ENCODE results near the gene BAHCC1.

Gene BAHCC1

DNA sequence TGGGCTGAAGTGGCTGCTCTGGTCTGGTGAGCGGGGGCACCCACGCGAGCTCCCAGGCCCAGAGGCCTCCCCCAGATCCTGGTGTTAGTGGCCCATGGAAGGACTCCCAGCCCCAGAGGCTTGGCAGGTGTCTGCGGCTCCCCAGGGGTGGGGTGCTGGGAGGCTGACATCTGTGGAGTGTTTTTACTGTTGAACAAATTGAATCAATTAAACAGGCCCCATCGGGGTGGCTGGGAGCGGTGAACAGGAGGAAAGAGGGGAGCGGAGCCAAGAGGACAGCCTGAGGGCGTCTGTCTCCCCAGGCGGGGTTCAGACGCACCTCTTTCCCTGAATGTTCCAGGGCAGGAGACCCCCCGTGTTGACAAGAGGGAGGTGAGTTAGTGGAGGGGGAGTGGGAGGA lies 87.4 kb downstream of the BAHCC1 start:
- no peak for DNase-seq

DNA sequence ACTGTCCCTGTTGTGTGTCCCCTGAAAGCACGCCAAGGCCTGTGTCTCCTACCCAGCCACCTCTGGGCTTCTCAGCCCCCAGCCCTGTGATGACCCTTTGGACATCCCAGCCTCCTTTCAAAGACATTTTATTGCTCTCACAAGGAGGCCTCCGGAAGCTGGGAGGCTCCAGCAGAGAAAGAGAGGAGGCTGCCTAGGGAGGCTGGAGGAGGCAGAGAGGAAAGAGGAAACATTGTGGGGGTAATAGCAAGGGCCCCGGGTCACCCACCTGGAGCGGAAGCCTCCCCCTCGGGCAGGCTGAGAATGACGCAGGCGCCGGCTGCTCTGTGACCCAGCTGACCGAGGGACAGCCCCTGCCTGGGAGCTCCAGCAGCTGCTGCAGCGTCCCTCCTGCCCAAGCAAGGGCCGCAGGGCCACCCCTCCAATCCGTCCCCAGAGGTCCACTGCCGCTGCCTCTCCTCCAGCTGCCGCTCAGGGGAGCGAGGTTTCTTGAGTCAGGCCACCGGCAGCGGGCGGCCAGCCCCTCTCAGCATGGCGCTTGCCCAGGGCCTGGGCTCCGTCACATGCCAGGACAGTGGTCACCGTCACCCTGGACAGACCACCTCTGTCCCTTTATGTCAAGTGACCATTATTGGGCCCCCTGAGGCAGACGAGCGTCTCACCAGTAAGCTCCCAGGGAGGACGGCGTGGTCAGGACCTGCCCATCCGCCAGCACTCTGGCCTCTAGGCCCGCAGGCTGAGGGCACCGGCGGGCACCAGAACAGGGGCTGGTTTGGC lies 88.0 kb downstream of the BAHCC1 start:
- DNase-seq = no peak

DNA sequence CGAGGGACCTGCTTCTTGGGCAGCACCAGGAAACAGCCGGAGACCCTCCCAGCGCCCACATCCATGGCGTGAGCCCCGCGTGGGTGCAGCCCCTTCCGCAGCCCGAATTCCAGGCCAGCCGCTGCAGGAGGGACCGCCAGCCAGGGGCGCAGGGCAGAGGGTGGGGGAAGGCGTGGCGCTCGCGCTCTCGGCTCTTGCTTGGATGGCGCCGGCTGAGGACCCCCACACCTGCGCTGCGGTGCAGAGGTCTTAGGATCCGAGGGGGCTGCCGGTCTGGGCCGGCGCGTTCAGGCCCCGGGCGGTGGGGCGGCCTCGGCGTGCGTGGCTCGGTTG lies 88.6 kb downstream of the BAHCC1 start:
- no peak for DNase-seq

DNA sequence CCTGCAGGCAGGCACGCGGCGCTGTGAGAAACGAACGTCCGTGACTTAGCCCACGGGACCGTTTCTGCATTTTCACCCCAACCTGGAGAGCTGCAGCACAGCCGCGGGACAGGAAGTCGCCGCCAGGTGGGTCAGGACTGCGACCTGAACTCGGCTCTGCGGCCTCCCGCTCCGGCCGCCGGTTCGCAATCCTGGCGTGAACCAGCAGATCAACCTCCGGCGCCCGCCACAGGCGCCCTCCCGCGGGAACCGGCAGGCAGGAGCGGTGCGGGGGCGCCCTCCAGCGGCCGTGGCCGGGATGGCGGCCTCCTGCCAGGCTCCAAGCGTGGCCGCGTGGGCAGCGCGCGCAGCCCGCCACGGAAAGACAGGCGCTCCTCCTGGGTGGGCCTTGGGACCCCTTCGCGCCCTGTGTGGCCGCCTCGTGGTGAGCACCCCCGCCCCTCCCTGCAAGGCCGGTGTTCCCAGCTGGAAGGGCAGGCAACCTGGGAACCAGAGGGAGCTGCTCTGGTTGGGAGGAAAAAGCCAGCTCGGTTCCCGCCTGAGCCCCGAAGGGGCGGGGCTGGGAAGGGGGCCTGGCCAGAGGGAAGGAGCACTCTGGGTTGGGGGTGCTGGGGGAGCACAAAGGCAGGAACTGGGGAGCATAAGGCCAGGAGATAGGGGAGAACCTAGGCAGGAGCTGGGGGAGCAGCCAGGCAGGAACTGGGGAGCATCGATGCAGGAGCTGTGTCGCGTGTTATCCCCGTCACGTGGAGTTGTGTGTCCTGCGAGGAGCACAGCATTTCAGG lies 89.1 kb downstream of the BAHCC1 start:
- peak; percentile 88 to 90 for DNase-seq

DNA sequence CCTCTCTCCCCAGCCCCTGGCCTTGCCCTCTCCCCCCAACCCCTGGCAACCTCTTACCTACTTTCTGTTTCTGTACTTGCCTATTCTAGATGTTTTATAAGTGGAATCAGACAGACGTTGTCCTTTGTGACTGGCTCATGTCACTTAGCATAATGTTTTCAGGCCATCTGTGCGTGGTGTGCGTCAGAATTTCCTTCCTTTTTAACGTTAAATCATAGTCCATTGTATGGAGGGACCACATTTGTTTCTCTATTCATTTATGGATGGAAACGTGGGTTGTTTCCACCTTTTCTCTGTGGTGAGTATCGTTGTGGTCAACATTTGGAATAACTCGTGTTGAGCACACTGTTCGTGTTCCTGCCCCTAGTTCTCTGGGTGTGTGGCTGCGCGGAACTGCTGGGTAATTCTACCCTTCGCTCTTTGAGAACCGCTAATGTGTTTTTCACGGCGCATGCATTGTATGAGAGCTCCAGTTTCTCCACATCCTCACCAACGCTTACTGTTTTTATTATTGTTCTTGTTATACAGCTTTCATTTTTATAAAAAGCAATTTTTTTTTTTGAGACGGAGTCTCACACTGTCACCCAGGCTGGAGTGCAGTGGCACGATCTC lies 91.0 kb downstream of the BAHCC1 start:
- DNase-seq = no peak

DNA sequence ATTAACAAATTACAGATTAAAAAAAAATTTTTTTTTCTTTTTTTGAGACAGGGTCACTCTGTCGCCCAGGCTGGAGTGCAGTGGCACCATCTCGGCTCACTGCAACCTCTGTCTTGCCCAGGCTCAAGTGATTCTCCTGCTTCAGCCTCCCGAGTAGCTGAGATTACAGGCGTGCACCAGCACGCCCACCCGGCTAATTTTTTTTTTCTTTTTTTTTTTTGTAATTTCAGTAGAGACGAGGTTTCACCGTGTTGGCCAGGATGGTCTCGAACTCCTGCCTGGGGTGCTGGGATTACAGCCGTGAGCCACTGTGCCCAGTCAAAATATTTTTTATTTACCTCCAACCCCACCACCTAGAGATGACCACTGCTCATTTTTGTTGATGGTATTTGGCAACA lies 91.8 kb downstream of the BAHCC1 start:
- no peak for DNase-seq

DNA sequence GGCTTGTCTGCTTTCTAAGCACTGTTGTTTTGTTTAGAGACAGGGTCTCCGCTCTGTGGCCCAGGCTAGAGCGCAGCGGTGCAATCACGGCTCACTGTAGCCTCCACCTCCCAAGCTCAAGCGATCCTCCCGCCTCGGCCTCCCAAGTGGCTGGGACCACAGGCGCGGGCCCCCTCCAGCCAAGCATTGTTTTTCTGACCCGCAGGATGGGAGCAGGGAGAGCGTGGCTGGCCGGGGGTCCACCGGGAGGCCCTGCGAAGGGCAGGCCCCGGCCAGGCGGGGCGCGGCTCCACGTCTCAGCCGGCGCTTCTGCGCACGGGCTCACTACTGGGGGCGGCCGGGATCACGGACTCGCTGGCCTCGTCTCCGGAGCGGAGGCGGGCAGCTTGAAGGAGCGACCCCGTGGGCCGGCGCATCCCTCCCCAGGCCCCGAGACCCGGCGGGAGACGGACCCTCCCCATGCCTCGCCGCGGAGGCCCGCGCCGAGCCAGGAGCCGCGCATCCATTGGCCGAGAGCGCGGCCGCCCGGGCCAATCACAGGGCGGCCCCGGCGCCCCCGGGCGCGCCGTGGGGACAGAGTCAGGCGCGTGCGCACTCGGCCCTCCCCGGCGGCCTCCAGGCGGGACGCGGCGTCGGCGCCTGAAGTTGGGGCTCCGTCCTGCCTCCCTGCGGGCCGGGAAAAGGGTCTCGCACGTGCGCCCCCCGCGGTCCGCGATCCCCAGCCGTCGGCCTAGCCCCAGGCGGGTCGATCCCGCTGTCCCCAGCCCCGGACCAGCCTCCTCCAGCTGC lies 92.4 kb downstream of the BAHCC1 start:
- peak; percentile 76 to 83 for DNase-seq

DNA sequence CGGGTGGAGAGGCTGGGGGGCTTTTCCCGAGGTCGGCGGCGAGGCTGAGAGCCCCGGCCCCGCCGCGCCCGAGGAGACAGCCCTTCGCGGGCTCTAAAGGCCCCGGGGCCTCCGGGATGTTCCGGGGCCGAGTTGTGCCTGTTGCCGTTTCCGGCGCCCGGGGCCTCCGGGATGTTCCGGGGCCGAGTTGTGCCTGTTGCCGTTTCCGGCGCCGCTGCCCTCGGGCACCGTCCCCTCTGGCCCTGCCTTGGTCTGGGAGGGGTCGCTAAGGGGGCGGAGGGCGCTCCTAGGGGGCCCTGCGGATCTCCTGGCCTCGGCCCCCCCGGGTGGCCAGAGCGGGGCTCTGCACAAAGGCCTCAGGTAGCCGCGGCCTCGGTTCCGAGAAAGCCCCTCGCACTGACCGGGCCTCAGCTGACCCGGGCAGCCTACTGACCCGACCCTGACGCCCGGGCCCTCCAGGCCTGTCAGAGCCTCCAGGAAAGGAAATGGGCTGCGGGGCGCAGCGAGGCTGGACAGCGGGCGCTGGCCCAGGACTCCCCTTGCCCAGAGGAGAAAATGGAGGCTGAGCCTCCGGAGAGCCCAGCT lies 93.1 kb downstream of the BAHCC1 start:
- peak in 1 of 2 experiments; percentile 37 for DNase-seq

DNA sequence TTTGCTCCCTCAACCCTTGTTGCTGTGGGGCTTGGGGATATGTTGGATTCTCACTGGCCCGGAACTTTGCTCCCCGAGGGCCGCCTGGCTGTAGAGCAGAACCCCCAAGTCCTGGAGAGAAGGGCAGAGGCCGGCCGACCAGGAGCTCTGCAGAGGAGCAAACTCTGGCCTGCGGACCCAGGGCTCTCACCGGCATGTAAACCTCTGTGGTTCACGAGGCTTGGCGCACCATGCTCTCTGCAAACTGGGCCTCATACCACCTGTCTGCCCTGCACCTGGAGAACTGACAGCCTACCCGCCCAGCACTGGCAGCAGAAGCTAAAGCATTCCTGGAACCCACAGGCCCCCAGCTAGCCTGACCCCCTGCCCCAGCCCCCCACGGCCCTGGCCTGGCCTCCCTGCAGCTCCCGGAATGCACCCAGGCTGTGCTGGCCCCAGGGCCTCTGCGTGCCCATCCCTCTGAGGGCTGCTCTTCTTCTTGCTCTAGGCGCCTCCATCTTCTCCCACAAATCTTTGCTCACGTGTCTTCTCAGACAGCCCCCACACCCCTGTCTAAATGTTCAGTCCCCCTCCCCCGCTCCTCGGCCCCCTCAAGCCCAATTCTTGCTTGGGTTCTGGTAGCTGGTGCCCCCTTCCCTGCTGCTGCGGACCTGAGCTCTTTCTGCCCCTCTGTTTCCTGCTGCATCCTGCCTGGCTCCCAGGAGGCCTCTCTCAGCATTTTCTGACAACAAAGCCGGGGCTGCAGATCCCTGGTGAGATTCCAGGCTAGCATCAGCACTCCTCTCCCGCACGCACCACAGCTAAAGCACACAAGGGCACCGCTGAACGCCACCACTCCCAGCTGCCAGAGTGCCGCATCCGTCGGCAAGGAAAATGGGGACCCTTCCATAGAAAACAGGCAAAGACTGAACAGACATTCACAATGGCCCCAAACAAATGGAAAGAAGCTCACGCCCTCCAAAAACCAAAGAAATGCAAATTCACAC lies 94.0 kb downstream of the BAHCC1 start:
- no peak for DNase-seq

DNA sequence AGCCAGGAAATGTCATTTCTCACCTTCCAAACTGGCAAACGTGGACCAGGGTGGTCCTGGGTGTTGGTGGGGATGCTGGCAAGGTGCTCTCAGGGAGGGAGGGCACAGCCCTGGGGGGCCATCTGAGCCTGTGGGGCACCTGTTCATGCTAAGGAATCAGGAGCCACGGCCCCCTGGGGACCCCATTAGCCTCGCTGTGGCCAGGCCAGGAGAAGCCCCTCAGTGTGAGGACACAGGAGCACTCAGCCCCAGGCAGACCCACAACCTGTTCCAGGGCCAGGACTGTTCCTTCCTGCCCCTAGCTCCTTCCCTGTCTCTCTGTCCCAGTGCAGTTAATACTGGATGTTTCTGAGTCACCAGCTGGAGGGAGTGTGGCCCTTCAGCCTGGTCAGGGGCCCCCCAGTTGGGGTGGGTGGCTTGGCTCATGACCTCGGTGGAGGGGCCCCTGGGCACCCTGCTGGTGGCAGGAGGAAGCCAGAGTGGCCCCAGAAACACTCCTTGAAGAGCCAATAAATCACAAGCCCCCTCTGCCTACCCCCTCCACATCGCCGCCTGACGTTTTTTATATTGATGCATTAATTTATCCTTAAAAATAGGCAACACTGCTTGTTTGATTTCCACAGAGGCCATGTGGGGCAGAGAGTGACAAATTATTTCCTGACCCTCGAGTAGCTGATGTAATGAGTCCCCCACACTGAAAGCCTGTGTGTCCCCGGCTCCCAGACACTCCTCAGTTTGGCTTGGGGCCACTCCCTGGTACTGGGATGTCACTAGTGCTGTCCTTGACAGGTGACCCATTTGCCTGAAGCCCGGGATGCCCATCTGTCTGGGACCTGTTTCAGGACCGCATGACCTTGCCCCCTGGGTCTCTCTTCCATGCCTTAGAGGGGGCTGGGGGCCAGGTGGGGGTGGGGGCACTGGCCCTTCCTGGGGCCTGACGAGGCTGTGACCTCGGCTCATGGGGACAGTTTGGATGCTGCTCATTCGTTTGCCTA lies 95.0 kb downstream of the BAHCC1 start:
- no peak for DNase-seq

DNA sequence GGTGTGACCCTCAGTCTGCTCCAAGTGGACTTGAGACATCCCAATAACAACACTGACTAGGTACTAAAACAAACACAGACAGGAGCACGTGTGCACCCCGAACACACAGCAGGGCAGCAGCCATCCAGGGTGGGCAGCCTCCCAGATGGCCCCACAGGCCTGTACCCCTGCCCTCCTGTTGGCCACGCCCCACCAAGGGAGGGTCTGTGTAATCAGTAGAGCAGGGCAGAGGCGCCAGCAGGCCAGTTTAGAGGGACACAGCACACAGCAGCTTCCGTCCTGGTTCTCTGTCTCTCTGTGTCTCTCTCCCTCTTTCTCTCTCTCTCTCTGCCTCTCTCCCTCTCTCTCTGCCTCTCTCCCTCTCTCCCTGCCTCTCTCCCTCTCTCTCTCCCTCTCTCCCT lies 95.9 kb downstream of the BAHCC1 start:
- DNase-seq = no peak

DNA sequence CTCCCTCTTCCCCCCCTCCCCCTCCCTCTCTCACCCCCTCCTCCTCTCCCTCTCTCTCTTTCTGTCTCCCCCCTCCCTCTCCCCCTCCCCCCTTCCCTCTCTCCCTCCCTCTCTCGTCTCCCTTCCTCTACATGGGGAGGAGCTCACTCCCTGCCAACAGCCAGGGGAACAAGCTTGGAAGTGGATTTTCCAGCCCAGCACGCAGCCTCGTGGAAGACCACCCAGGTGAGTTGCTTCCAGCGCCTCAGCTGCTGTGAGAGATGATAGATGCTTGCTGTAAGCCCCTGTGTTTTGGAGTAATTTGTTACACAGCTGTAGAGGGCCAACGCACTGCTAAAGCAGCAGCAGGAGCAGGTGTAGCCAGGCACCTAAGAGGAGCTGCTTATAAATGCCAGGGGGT lies 96.5 kb downstream of the BAHCC1 start:
- DNase-seq = no peak

DNA sequence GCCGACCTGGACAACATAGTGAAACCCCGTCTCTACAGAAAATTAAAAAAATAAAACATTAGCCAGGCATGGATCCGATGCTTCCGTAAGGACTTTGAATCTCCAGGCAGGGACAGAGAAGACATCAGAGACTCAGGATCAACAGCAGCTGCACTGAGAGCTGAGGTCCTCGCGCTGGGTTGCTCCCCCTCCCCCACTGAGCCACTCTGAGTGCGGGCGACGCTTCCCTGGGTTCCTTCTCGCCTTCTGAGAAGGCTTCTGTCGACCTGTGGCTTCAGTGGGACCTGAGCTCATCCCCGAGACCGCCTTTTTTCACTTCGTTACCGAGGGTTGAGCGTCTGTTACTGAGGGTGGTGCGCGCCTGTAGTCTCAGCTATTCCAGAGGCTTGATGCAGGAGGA lies 96.9 kb downstream of the BAHCC1 start:
- DNase-seq = no peak

DNA sequence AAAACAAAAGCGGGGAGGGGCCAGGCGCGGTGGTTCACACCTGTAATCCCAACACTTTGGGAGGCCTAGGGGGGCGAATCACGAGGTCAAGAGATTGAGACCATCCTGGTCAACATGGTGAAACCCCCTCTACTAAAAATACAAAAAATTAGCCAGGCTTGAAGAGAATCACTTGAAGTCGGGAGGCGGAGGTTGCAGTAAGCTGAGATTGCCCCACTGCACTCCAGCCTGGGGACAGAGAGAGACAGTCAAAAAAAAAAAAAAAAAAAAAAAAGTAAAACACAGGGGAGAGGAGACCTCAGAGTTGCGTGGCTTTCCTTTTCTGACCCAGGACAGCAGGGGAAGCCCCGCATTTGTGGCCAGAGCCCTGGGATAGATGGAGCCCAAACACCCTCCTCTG lies 97.4 kb downstream of the BAHCC1 start:
- no peak for DNase-seq

DNA sequence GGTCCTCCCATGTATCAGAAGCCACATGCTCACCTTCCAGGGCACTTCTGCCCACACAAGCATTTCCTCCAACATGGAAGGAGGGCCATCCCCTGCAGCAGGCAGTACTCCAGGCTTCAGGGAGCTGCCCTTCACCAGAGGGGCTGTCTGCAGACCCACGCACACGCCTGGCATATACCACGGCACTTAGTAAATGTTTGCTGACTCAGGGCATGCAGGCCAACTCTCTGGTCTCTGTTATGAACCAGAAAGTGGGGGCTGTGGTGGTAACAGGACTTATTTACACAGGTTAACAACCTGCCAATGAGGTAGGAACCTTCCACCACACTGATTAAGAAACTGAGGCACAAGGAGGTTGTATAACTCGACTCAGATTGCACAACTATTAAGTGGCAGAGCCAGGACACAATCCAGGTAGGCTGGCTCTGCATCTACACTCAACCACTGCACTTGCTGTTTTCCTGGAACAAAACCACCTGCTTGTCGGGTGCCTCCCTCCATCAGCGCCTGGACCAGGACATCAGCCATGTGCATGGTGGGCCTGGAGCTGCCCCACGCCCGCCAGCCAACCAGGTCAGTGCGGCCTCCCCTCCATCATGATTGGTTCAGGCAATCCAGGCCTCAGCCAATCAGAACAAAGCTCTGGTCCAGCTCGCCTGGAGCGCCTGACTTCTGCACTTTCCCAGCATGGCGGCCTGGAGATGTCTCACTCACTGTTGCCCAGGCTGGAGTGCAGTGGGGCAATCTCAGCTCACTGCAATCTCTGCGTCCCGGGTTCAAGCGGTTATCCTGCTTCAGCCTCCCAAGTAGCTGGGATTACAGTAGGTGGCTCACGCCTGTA lies 98.2 kb downstream of the BAHCC1 start:
- no peak for DNase-seq

DNA sequence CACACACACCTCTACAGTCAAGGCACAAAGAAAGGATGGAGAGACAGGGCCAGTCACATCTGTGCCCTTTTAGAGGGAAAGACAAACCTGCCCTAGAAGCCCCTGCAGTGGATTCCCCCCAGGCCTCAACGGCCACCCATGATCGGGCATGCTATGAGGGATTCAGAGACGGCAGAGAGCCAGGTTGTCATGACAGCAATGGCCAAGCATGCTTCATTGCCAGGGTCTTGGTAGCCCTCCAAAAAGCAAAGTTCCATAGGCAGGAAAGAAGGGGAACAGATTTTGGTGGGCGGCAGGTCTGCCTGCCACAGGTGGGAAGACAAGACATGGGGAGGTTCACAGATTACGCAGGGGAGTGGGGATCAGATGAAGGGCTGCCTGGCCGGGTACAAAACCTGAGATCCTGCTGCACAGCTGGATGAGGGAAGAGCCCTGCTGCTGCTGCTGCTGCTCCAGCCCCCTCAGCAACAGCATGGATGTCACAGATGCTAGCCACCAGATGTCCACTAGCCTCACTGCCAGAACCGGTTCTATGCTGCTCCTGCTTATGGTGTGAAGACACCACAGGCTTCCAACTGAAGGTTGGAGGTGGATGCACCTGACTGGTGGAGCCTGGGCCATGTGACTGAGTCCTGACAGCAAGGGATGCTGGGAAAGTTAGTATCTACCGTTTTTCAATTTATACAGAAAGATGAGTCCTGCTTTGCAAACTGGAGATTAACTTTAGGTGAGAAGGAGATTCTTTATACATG lies 99.5 kb downstream of the BAHCC1 start:
- no peak for DNase-seq

DNA sequence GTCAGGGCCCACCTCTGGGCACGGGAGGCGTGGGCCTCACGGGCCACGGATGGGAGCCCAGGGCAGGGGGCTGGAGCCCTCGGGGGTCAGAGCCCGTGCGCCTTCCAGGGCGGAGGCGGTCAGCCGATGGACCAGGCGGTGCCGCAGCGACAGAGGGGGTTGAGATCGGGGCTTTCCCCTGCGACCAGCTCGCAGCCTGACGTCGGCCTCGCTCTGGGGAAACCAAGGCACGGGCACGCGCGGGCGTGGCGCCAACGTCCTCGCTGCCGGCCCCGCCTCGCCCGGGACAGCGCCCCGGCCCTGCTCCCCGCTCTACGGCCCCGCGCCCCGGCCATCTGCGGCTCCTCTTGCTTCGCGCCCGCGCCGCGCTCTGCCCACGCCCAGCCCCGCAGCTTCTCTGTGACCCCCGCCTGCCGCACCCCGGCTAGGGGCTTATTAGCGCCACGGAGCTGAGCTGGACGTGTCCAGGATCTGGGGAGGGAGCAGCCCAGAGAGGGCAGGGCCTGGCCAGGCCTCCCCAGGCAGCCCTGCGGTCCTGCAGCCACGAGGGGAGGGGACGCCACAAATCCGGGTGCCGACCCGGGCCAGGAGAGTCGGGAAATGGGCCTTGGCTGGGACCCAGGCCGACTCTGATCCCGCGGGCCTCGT lies 103.8 kb downstream of the BAHCC1 start:
- DNase-seq = no peak

DNA sequence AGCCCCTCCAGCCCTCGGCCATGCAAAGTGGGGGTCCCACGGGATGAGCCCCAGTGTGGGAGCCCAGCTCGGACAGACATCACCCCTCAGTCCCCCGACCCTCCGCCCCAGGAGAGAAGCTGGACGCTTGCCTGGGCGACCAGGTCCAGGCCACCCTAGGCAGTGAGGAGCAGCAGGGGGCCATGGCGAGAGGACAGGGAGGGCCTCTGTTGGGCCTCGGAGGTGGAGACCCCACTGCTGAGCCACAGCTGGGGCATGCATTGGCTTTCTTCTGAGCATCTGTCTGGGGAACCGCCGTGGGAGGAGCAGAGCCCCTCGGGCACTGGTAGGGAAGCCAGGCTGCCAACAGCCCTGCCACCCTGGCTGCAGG lies 104.3 kb downstream of the BAHCC1 start:
- no peak for DNase-seq

All from activated CD4-positive, alpha-beta T cell treated with anti-CD3 and anti-CD28 coated beads, Interleukin-2, amount 50 U/mL, for 48 hours (primary cell).